Vagina (tissue), 2 donors: ENCODE results near the gene CD180.

Source experiments
- CTCF ChIP-seq, 3 experiments: fragments of 450-650 bp in 2 of 3; fragments of 200-600 bp in 1 of 3; sonication (generic) in 1 of 3; IDR thresholded peaks; one replicate each; pipeline ENCODE4 v1.5.1; 2017 to 2019; ENCODE audit warnings: antibody characterized with exemption in 3 of 3, mild to moderate bottlenecking in 2 of 3, moderate library complexity in 2 of 3
- POLR2AphosphoS5 ChIP-seq, 2 donors: sonication (generic); formaldehyde crosslinking; IDR thresholded peaks; one replicate each; pipeline ENCODE4 v1.9.0; 2017; ENCODE audit warnings: antibody characterized with exemption in 2 of 2, mild to moderate bottlenecking in 2 of 2, low read depth in 1 of 2; ENCODE audit not compliant: insufficient read depth in 1 of 2

GRCh38 chr5:67193439-67193807 is 3.2 kb downstream of the CD180 start:
- no peak for TF ChIP-seq CTCF (IDR thresholded peaks at IDR 0.05)
- TF ChIP-seq POLR2AphosphoS5 (IDR thresholded peaks at IDR 0.05; ENCODE audit: insufficient read depth in 1 of 2, low read depth in 1 of 2): no peak
